Measurements from ENCODE around the gene CCT6B. TPM values are rescaled to one million over a fixed set of nuclear protein-coding genes. Genes with fewer than 3 reads are reported as not detected.

CCT6B gene
- total and polyA plus RNA-seq, 9 donors = 1.7 to 5.8 (median 3.8) TPM

- intact Hi-C loops (cut with DNase I) = no loop called here
- H3K9me3 ChIP-seq = no peaks in the 10 kb centered on the region
- no peak overlapping the region for H3K27ac ChIP-seq
- H3K27me3 ChIP-seq = no peaks in the 10 kb centered on the region
- DNase-seq = no peak
- H3K4me1 ChIP-seq (ENCODE audit: insufficient read depth) = no peaks in the 10 kb centered on the region
- 65 to 72% (median 65%) methylated on average over 9 of the region's 9 CpGs for WGBS, 3 donors
- no peak for TF ChIP-seq EP300 (IDR thresholded peaks at IDR 0.05)
- TF ChIP-seq POLR2A (IDR thresholded peaks at IDR 0.05) = no peak
- no peak for TF ChIP-seq CTCF (IDR thresholded peaks at IDR 0.05)
- H3K36me3 ChIP-seq = no peaks in the 10 kb centered on the region
- no peak overlapping the region for H3K4me3 ChIP-seq
Measured at GRCh38 chr17:34884597-34884996, 76.7 kb downstream of the CCT6B start.

- DNase-seq = no peak
- 28 to 36% (median 36%) methylated on average over 12 of the region's 12 CpGs for WGBS, 3 donors
- H3K9me3 ChIP-seq = no peaks in the 10 kb centered on the region
- no peaks in the 10 kb centered on the region for H3K36me3 ChIP-seq
- TF ChIP-seq CTCF (IDR thresholded peaks at IDR 0.05) (no peak), EP300 (IDR thresholded peaks at IDR 0.05) (no peak), POLR2A (IDR thresholded peaks at IDR 0.05) (no peak)
- intact Hi-C loops (cut with DNase I) = no loop called here
- H3K27me3 ChIP-seq = no peaks in the 10 kb centered on the region
- H3K27ac ChIP-seq = no peak overlapping the region
- no peaks in the 10 kb centered on the region for H3K4me1 ChIP-seq (ENCODE audit: insufficient read depth)
- no peak overlapping the region for H3K4me3 ChIP-seq
Measured at GRCh38 chr17:34883106-34884000, 77.9 kb downstream of the CCT6B start.

- intact Hi-C loops (cut with DNase I) = no loop called here
- no peaks in the 10 kb centered on the region for H3K36me3 ChIP-seq
- H3K27ac ChIP-seq = no peak overlapping the region
- no peak for DNase-seq
- no peaks in the 10 kb centered on the region for H3K9me3 ChIP-seq
- no peaks in the 10 kb centered on the region for H3K4me1 ChIP-seq (ENCODE audit: insufficient read depth)
- H3K27me3 ChIP-seq = no peaks in the 10 kb centered on the region
- 2 to 12% (median 5%) methylated on average over 3 of the region's 3 CpGs for WGBS, 3 donors
- H3K4me3 ChIP-seq = no peak overlapping the region
- TF ChIP-seq EP300 (IDR thresholded peaks at IDR 0.05) (no peak), POLR2A (IDR thresholded peaks at IDR 0.05) (no peak), CTCF (IDR thresholded peaks at IDR 0.05) (no peak)
Measured at GRCh38 chr17:34879146-34879545, 82.1 kb downstream of the CCT6B start.

Other genes starting within 250 kb of the CCT6B start
- gene ZNF830, start 80 bp upstream of the CCT6B start, total RNA-seq = 10 to 100 TPM; 13.2 to 23.1 (median 19.0) TPM
- gene ZNF830, start 80 bp upstream of the CCT6B start, polyA plus RNA-seq = 10 to 100 TPM; 15.6 to 29.0 TPM
- gene LIG3, start 19.1 kb upstream of the CCT6B start, total RNA-seq = 10 to 100 TPM; 21.0 to 63.2 (median 52.0) TPM
- 10 to 100 TPM; 10.9 to 33.1 TPM for gene LIG3, start 19.1 kb upstream of the CCT6B start, polyA plus RNA-seq
- 10 to 100 TPM; 10.4 to 23.9 (median 18.8) TPM for gene RFFL, start 102.2 kb upstream of the CCT6B start, total RNA-seq
- gene RFFL, start 102.2 kb upstream of the CCT6B start, polyA plus RNA-seq = 1 to 10 TPM; 6.3 to 9.8 TPM
- 10 to 100 TPM in 5 of 7 donors, 1 to 10 TPM in 2; 7.3 to 16.7 (median 11.5) TPM for gene RAD51D, start 158.4 kb upstream of the CCT6B start, total RNA-seq
- 1 to 10 TPM; 7.5 to 9.3 TPM for gene RAD51D, start 158.4 kb upstream of the CCT6B start, polyA plus RNA-seq
- gene FNDC8, start 160.2 kb upstream of the CCT6B start, total RNA-seq = not detected
- not detected for gene FNDC8, start 160.2 kb upstream of the CCT6B start, polyA plus RNA-seq
- 10 to 100 TPM; 11.7 to 26.5 (median 22.2) TPM for gene NLE1, start 180.8 kb upstream of the CCT6B start, total RNA-seq
- 10 to 100 TPM; 10.6 to 12.2 TPM for gene NLE1, start 180.8 kb upstream of the CCT6B start, polyA plus RNA-seq
- under 1 TPM in 3 of 7 donors, not detected in 4; 0.05 to 0.10 (median 0.05) TPM for gene UNC45B, start 186.4 kb upstream of the CCT6B start, total RNA-seq
- gene UNC45B, start 186.4 kb upstream of the CCT6B start, polyA plus RNA-seq = under 1 TPM; 0.05 to 0.10 TPM
- not detected for gene SLC35G3, start 232.9 kb upstream of the CCT6B start, total RNA-seq
- not detected for gene SLC35G3, start 232.9 kb upstream of the CCT6B start, polyA plus RNA-seq